B cell (primary cell): Measurements from ENCODE around the gene MSL3B.

Source experiments
- ATAC-seq: fragments of 200-7000 bp; cut with Tn5 transposase; one replicate; pipeline ENCODE4 v1.10.0; 2021; ENCODE audit warnings: low read depth, mild to moderate bottlenecking, moderate number of reproducible peaks, moderate library complexity
- CTCF ChIA-PET: fragments of 350-600 bp; sonication (Branson Sonifier 250); formaldehyde crosslinking; loops from one replicate; lab custom pipeline; 2021; ENCODE audit warnings: antibody characterized with exemption, inconsistent platforms; lab: Charles Lee
- POLR2A ChIA-PET: fragments of 350-600 bp; sonication (Branson Sonifier 250); formaldehyde crosslinking; loops from one replicate; lab custom pipeline; 2021; ENCODE audit warnings: antibody characterized with exemption; lab: Charles Lee
- DNase-seq: peaks from one replicate; pipeline ENCODE4 v3.0.0; 2013
- H2AFZ ChIP-seq: 2 replicates; pipeline ENCODE4 v1.6.1; 2012; ENCODE audit warnings: mild to moderate bottlenecking, low read depth, low read length; ENCODE audit not compliant: insufficient read depth, poor library complexity, severe bottlenecking
- H3K27ac ChIP-seq, 2 donors: 1 replicate in 1 of 2; 2 replicates in 1 of 2; pipeline ENCODE4 v1.5.1; 2012 to 2013; ENCODE audit warnings: low read length in 2 of 2, mild to moderate bottlenecking in 2 of 2, moderate library complexity in 1 of 2
- H3K27me3 ChIP-seq, 4 experiments: fragments of 200-600 bp in 1 of 4; sonication (generic) in 1 of 4; replicated peaks in 1 of 4; 1 replicate in 2 of 4; 2 replicates in 2 of 4; pipeline versions ENCODE4 v1.6.1 to v1.7.0; 2013 to 2016; ENCODE audit warnings: low read length in 3 of 4, mild to moderate bottlenecking in 2 of 4, mixed read lengths in 1 of 4, moderate library complexity in 1 of 4; ENCODE audit not compliant: insufficient read depth in 4 of 4, control insufficient read depth in 3 of 4; ENCODE audit errors: control extremely low read depth in 1 of 4
- H3K36me3 ChIP-seq, 2 experiments: replicated peaks in 1 of 2; 1 replicate in 1 of 2; 2 replicates in 1 of 2; pipeline versions ENCODE4 v1.6.1 to v1.7.1; 2013; ENCODE audit warnings: low read length in 1 of 2; ENCODE audit not compliant: insufficient read depth in 2 of 2, control insufficient read depth in 1 of 2; ENCODE audit errors: control extremely low read depth in 1 of 2, extremely low read depth in 1 of 2
- H3K4me1 ChIP-seq, 2 donors: fragments of 200-600 bp in 1 of 2; sonication (generic) in 1 of 2; 1 replicate in 1 of 2; 2 replicates in 1 of 2; pipeline versions ENCODE4 v1.5.1 to v1.6.1; 2013 to 2017; ENCODE audit warnings: low read length in 2 of 2; ENCODE audit not compliant: control insufficient read depth in 2 of 2, insufficient read depth in 2 of 2
- H3K4me2 ChIP-seq: replicated peaks from 2 replicates; pipeline ENCODE3; 2012; ENCODE audit warnings: mild to moderate bottlenecking, low read depth, low read length; ENCODE audit not compliant: poor library complexity, severe bottlenecking
- H3K4me3 ChIP-seq, 5 experiments: fragments of 200-600 bp in 1 of 5; sonication (generic) in 1 of 5; 1 replicate in 3 of 5; 2 replicates in 2 of 5; pipeline versions ENCODE4 v1.5.1 to v1.7.0; 2011 to 2016; ENCODE audit warnings: low read length in 4 of 5, mild to moderate bottlenecking in 4 of 5, low read depth in 2 of 5, control low read depth in 1 of 5, moderate library complexity in 1 of 5; ENCODE audit not compliant: insufficient read depth in 1 of 5; ENCODE audit errors: control extremely low read depth in 1 of 5, extremely low read depth in 1 of 5
- H3K79me2 ChIP-seq: fragments of 200-600 bp; sonication (generic); one replicate; pipeline ENCODE4 v1.6.0; 2016; ENCODE audit warnings: low read length; ENCODE audit not compliant: control insufficient read depth, insufficient read depth
- H3K9ac ChIP-seq: fragments of 200-600 bp; sonication (generic); 2 replicates; pipeline ENCODE4 v1.6.1; 2017; ENCODE audit warnings: mild to moderate bottlenecking, low read length, moderate library complexity
- H3K9me3 ChIP-seq, 3 donors: one replicate each; pipeline versions ENCODE4 v1.6.1 to v1.7.1; 2013; ENCODE audit warnings: low read length in 2 of 3; ENCODE audit not compliant: control insufficient read depth in 2 of 3, insufficient read depth in 1 of 3; ENCODE audit errors: control extremely low read depth in 1 of 3
- H4K20me1 ChIP-seq: 2 replicates; pipeline ENCODE4 v1.6.0; 2012; ENCODE audit warnings: mild to moderate bottlenecking, low read length; ENCODE audit not compliant: insufficient read depth, control insufficient read depth, poor library complexity, severe bottlenecking
- H3K27ac Mint-ChIP-seq: one replicate; pipeline ENCODE4 v1.8.0; 2021; ENCODE audit warnings: mixed read lengths
- H3K27me3 Mint-ChIP-seq: one replicate; pipeline ENCODE4 v1.8.0; 2021; ENCODE audit warnings: mixed read lengths
- H3K4me1 Mint-ChIP-seq: one replicate; pipeline ENCODE4 v1.8.0; 2021; ENCODE audit warnings: mixed read lengths
- H3K4me3 Mint-ChIP-seq: one replicate; pipeline ENCODE4 v1.8.0; 2021; ENCODE audit warnings: mixed read lengths
- H3K9me3 Mint-ChIP-seq: one replicate; pipeline ENCODE4 v1.8.0; 2022; ENCODE audit warnings: mixed read lengths; ENCODE audit not compliant: insufficient read depth
- EZH2 ChIP-seq: IDR thresholded peaks from 2 replicates; pipeline ENCODE4 v1.6.1; 2012; ENCODE audit warnings: borderline replicate concordance, low read depth, mild to moderate bottlenecking, moderate library complexity, low read length; ENCODE audit not compliant: insufficient read depth, poor library complexity, severe bottlenecking
- WGBS: methylation state at CpG from one replicate; pipeline ENCODE4 v1.1.5; 2013; ENCODE audit warnings: missing lambda C conversion rate; ENCODE audit not compliant: insufficient coverage; 5-methylcytosine and 5-hydroxymethylcytosine counted together
- intact Hi-C: fragments of 100-400 bp; cut with micrococcal nuclease; formaldehyde crosslinking; loops from one replicate; pipeline ENCODE4 v1.10.0; 2022
- TF ChIP-seq, protein P1 (sequence below): fragments of 200-600 bp; IDR thresholded peaks from one replicate; pipeline ENCODE4 v1.8.0; 2022; ENCODE audit warnings: antibody characterized with exemption, mild to moderate bottlenecking

The MSL3B gene

DNA sequence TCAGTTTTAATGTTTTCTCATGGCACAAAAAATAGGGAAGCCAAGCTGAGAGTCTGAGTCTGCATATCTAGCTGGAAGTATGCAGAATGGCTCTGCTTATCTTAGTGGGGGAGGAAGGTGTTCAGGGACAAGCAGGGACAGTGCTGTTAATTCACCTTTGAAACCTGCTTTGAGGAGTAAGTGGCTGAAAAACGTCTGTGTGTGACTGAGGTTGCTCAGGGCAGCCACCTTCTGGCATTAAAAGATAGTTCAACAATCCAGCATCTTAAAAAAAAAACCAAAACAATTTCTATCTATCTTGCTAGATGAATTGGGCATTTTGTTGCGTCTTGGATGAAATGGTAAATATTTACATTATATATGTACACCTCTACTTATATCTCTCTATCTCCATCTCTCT lies 46.9 kb upstream of the MSL3B start:
- H3K4me1 ChIP-seq = no peaks in the 10 kb centered on the region
- H3K27me3 Mint-ChIP-seq = peaks cover 37% of the 10 kb centered on the region
- H4K20me1 ChIP-seq = no peaks in the 10 kb centered on the region
- intact Hi-C loops = no loop called here
- H3K9me3 ChIP-seq = peaks cover 0 to 6% (median 0%) of the 10 kb centered on the region in 3 donors
- POLR2A ChIA-PET = no interaction called here
- H3K4me2 ChIP-seq = no peak overlapping the region
- H3K36me3 ChIP-seq = no peaks in the 10 kb centered on the region
- H3K79me2 ChIP-seq = no peaks in the 10 kb centered on the region
- H2AFZ ChIP-seq = no peak overlapping the region
- no peak overlapping the region for H3K9ac ChIP-seq
- no peak for TF ChIP-seq EZH2
- TF ChIP-seq, protein P1, sequence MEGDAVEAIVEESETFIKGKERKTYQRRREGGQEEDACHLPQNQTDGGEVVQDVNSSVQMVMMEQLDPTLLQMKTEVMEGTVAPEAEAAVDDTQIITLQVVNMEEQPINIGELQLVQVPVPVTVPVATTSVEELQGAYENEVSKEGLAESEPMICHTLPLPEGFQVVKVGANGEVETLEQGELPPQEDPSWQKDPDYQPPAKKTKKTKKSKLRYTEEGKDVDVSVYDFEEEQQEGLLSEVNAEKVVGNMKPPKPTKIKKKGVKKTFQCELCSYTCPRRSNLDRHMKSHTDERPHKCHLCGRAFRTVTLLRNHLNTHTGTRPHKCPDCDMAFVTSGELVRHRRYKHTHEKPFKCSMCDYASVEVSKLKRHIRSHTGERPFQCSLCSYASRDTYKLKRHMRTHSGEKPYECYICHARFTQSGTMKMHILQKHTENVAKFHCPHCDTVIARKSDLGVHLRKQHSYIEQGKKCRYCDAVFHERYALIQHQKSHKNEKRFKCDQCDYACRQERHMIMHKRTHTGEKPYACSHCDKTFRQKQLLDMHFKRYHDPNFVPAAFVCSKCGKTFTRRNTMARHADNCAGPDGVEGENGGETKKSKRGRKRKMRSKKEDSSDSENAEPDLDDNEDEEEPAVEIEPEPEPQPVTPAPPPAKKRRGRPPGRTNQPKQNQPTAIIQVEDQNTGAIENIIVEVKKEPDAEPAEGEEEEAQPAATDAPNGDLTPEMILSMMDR = no peak
- no peak overlapping the region for H3K27ac Mint-ChIP-seq
- peaks cover 0 to 6% (median 3%) of the 10 kb centered on the region in 4 experiments for H3K27me3 ChIP-seq
- H3K4me1 Mint-ChIP-seq = no peaks in the 10 kb centered on the region
- no peak overlapping the region for H3K4me3 Mint-ChIP-seq
- DNase-seq (no peak), ATAC-seq (no peak)
- CTCF ChIA-PET = no interaction called here
- H3K9me3 Mint-ChIP-seq = no peaks in the 10 kb centered on the region
- H3K27ac ChIP-seq = no peak overlapping the region
- no CpG with 5 or more reads among the region's 2 CpGs for WGBS
- H3K4me3 ChIP-seq = no peak overlapping the region

DNA sequence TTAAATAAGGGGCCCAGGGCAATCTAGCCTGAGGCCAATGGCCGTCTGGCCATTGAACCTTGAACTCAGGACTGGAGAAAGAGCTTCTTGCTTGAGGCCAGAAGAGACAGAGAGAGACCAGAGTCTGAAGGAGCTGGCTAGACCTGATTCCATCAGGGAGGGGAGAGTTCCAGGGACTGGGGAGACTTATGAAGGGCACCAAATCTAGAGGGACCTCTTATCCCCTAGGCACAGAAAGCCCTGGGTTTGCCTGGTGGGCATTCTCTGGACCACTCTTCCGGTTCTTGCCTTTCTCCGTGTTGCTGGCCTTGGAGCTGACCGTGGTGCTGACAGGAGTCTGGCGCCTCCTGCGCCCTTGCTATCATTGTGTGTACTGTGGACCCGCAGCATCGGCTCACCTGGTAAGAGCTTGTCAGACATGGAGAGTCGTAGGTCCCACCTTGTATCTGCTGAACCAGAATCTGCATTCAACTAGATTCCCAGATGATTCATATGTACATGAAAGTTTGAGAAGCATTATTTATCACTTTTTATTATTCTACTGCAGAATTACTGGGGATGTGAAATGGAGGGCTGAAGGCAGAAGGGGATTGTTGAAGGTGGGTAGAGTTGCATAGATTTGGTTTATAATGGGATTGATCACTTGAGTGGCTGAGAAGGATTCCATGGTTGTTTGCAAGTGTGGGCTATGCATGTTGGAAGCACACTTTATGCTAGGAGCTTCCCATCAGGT lies 44.7 kb upstream of the MSL3B start:
- Mint-ChIP-seq H3K27ac (no peak overlapping the region), H3K9me3 (no peaks in the 10 kb centered on the region), H3K4me3 (no peak overlapping the region), H3K4me1 (no peaks in the 10 kb centered on the region), H3K27me3 (peaks cover 36% of the 10 kb centered on the region)
- Histone ChIP-seq H3K36me3 (no peaks in the 10 kb centered on the region), H3K27ac (no peak overlapping the region), H3K27me3 (peaks cover 0 to 5% (median 4%) of the 10 kb centered on the region in 4 experiments), H3K4me1 (no peaks in the 10 kb centered on the region), H2AFZ (no peak overlapping the region), H3K4me3 (no peak overlapping the region), H3K9ac (no peak overlapping the region), H3K9me3 (peaks cover 0 to 6% (median 0%) of the 10 kb centered on the region in 3 donors), H3K79me2 (no peaks in the 10 kb centered on the region), H4K20me1 (no peaks in the 10 kb centered on the region), H3K4me2 (no peak overlapping the region)
- ATAC-seq = no peak
- TF ChIP-seq, protein P1 = no peak
- no peak for TF ChIP-seq EZH2
- POLR2A ChIA-PET = no interaction called here
- WGBS = 25% methylated on average over 9 of the region's 9 CpGs
- no peak for DNase-seq
- CTCF ChIA-PET = no interaction called here
- intact Hi-C loops = no loop called here
